Left hindlimb (tissue), 1 donor: ENCODE results near the gene FRMD5.

Experiments used
- DNase-seq: peaks from one replicate; pipeline ENCODE4 v3.0.0-alpha.2; 2018

FRMD5 gene

DNA sequence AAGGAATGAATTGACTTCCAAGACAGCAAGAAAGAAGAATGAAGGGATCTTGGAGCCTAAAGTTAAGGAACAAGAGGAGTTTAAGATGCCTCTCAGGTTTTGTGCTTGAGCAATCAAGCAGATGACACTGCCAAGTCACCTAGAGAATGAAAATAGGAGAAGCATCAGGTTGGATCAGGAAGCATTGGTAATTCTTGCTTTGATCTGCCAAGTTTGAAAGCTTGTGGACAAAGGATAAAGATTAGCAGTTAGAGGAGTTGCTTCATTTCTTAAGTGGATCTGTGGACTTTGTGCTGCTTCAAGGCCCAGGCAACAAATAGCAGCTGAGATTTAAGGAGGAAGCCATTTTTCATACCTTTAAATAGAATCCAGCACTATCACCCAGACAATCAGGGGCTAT, 35.6 kb downstream of the FRMD5 start:
- no peak for DNase-seq

DNA sequence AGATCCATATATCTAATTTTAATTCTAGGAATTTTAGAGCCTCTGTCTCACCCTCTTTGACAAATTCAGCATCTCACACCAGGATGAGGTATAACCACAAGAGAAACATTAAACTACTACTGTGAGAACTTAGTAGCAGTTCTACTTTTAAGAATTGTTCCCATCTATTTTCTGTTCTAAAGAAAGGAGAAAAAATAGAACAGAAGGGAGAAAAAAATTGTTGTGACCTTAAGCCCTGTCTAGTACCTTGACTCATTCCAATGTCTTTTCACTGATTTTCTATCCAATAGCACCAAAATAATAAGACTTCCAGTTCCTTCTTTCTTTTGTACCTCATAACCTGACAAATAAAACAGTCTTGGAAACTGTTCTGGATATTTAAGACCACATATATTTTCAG, 37.0 kb downstream of the FRMD5 start:
- no peak for DNase-seq

DNA sequence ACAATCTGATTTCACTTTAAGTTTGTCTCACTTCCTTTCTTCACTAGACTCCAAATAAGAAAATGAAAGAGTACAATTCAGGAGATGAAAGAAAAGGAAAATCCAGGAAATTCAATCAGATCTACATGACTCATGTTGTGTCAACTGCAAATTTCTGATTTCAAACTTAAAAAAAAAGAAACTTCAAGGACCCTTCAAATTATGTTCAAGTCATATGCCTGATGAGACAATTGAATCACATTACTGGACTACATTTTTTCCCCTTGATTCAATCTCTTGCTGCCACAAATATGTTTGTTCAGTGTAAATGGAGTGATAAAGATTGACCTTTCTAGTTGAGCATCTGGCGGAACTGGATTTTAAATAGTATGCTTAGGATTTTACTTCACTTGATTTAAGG, 37.4 kb downstream of the FRMD5 start:
- DNase-seq = no peak

DNA sequence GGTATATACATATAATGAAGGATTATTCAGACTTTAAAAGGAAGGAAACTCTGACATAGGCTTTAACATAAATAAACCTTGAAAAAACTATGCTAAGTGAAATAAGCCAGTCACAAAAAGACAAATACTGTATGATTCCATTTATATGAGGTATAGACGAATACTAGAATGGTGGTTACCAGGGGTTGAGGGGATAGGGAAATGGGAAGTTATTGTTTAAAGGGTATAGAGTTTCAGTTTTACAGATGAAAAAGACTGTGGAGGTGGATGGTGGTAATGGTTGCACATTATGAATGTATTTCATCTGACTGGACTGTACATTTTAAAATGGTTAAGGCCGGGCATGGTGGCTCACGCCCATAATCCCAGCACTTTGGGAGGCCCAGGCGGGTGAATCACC, 41.7 kb downstream of the FRMD5 start:
- DNase-seq = no peak

DNA sequence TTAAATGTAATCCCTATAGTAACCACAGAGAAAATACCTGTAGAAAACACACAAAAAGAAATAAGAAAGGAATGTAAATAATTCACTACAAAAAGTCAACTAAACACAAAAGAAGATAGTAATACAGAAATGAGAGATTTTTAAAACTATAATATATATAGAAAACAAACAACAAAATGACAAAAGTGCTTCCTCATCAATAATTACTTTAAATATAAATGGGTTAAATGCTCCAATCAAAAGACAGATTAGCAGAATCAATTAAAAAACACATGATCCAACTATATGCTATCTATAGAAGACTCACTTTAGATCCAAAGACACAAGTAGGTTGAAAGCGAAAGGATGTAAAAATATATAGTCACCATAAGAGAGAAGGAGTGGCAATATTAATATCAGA, 45.8 kb downstream of the FRMD5 start:
- DNase-seq = no peak

DNA sequence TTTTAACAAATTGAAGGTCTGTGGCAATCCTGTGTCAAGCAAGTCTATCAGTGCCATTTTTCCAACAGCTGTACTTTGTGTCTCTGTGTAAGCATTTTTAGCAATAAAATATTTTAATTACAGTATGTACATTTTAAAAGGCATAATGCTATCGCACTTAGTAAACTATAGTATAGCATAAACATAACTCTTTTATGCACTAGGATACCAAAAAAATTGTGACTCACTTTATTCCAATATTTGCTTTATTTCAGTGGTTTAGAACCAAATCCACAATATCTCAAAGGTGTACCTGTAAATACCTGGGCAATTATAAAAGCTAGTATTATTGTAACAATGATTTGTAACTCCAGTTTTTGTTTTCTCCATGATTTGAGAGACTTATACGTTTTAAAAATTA, 46.5 kb downstream of the FRMD5 start:
- no peak for DNase-seq

DNA sequence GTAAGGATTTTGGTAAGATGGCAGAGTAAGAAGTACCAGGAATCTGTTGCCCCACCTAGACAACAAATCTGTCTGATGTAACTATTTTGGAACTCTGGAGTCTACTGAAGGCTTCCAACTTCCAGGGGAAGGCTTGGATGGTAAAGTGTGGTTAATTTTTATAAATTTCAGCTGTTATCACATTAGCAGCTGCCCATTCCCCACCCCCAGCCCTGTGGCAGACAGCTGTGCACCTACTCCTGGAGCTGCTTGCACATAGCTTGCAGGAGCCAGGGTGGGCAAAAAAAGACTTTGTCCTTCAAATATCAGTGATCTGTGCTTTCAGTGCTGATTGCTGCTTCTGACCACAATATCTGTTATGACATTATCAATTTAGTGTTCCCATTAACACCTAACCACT, 47.4 kb downstream of the FRMD5 start:
- no peak for DNase-seq

DNA sequence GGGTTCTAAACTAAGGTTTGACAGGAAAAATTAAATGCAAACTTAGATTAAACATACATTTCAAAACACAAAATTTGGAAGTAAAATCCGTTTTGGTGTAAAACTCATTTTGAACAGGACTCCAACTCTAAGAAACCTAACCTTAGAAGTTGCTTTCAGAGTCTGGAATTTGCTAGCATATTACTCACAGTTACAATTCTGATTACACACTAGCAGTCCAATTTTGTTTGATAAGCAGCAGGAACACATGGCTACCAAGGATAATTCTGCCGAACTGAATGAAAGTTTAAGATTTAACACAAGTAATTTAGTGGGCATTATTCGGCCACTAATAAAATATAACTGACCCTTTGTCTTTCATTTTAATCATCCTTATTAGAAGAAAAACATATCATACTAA, 49.6 kb downstream of the FRMD5 start:
- DNase-seq = no peak

DNA sequence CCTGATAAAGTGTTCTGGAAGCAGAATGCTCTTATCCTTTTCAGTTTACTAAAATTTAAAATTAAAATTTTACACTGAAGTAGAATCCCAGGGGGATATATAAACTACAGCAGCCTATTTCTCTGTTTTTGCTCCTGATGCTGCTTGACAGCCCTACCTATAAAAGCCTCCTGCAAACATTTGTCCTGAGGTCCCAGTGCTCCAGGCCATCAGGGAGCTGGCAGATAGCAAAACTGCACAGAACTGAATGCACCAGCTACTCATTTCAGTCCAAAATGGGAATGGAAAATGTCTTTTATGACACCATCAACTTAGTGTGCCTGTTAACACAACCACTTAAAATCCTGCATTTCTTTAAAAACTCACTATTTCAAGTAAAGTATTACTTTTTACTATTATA, 50.1 kb downstream of the FRMD5 start:
- DNase-seq = no peak

DNA sequence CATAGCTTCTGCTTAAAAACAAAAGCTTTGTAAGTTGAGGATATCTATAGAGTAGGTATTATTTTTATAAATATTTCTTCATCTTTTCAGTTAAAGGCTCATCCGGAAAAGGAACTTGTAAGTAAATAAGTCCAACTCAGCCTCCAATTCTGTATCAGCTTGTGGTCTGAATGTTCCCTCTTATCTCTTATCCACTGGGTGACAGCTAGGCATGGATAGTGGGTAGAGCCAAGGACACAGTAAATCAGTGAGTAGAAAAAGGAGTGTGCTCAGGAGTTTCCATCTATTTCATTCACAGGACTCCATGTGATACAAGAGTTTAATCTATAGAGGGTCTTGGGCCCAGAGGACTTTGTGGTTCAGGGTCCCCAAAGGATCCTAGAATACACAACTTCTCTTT, 50.9 kb downstream of the FRMD5 start:
- no peak for DNase-seq

DNA sequence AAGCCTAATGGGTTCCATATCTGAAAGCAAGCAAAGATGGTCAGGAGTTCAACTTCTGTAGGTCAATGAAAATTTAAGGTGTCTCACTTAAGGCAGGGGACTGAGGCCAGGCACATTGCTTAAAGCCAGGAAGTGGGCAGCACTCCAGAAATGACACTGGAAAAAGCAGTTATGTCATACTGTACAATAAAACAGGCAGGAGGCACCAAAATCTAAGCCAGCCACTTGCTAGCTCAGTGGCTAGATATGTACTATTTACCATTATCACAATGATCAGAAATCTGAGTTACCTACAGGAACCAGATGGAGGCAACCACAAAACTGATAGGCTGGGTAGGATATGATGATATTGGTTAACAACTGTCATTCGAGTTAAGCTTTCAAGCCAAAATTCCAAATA, 57.3 kb downstream of the FRMD5 start:
- DNase-seq = no peak

DNA sequence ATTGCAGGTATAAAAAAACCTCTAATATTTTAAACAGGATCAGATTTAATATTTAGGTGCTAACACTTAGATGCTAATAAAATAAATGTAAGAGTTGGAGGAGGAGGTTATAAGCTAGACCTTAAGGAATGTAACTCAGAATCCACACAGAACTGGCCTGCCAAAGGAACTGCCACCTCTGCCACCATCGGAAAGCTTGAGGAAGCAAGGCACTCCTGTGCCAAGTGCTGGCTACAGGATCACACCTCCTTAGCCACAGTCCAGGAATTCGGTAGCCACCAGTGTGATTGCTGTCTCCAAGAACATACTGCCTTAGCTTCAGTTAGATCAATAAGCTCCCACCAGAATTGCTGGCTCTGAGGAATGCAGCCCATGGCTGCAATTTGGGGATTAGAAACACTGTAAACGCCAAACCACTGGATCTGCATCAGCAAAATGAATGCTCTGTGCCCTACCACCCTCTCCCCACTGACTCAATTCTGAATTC, 58.0 kb downstream of the FRMD5 start:
- no peak for DNase-seq

DNA sequence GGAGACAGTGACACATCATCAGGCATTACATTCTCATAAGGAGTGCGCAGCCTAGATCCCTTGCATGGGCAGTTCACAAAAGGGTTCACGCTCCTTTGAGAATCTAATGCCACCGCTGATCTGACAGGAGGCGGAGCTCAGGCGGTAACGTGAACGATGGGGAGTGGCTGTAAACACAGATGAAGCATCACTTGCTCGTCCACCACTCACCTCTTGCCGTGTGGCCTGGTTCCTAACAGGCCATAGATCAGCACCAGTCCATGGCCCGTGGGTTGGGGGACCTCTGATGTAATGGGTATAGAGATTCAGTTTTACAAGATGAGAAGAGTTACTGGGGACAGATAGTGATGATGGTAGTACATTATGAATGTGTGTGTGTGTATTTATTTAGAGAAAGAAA, 63.0 kb downstream of the FRMD5 start:
- DNase-seq = no peak

DNA sequence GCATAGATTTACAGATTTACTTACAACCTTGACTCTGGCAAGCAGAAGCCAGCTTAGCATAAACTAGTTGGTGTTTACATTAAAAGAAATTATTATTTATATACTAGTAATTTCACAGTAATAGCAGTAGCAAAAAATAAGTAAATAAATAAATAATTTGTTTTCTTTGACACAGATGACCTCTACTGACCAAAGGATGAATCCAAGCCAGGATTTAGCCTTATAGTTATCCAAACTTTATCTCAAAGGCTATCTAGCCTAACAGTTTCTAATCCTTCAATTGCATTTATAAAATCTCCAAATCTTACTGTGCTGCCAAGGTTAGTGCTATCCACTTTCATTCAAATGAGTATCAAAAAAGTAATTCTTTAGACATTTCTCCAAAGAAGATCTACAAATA, 64.3 kb downstream of the FRMD5 start:
- DNase-seq = no peak

DNA sequence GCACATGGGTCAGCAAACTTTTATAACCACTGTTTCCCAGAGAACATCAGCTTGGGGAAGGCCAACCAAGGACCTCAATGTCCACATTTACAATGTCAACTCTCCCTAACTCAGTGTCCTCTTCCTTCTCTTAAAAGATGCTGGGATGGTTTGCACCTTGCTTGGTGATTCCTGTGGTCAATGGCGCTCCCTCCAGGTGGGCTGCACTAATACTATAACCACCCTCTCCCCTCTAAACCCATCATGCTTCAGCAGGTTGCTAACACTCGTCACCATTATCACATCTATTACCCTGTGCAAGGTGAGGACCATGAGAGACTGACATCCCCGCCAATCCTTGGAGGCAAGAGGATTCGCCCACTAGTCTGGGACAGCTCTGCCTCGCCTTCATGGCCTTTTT, 65.2 kb downstream of the FRMD5 start:
- DNase-seq = no peak

DNA sequence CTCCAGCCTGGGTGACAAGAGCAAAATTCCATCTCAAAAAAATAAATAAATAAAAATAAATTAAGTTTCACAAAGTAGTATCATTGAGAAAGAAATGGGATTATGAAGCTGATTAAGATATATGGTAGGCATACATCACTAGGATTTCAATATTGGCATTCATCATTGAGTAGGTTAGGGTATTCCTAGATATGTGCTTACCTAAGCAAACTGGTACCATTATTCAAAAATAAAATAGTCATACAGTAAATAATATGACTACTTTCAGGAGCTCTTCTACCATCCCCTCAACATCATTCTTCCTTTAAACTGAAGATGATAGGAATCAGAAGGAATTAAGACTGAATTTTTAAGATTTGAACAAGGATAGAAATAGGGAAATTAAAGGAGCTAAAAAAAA, 66.6 kb downstream of the FRMD5 start:
- DNase-seq = no peak

DNA sequence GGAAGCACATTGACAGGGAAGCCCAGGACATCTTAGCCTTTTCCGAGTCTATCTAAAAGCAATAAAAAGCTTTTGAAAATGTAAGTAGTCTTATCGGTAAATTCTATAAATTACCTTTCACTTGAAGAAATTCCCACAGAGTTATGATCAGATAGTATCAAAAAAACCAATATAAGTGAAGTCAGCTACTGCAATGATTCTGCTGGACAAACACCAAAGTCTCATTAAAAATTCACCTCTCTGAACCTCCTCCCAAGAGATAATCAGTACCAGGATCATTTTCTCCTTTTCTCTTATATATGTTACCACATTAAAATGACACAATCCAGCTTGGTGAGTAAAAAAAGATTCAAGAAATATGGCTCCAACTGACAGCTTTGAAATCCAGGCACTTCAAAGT, 69.2 kb downstream of the FRMD5 start:
- no peak for DNase-seq

DNA sequence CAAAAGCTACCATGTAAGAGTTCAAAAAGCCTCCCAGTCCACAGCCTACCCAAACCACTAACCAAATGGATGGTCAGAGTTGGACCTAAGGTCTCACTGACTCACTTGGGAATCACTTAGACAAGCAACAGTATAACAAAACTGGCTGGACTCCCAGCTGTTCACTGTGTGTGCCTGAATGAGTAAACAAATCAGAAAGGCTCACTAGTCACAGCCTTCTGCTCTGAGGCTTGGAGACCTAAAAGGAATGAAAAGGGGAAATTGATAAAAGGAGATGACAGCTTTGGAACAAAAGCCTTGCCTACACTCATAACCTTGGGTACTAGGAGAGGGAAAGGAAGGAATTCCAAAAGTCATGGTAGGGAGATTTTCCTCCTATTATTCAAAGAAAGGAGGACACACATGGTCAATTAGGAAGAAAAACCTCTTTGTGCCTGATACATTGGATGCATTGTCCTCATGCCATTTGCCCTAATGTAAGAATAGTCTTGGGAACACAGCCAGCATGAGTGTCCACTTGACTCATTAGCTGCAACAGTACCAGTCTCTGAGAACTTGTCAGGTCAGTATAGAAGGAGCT, 92.3 kb downstream of the FRMD5 start:
- DNase-seq = no peak

DNA sequence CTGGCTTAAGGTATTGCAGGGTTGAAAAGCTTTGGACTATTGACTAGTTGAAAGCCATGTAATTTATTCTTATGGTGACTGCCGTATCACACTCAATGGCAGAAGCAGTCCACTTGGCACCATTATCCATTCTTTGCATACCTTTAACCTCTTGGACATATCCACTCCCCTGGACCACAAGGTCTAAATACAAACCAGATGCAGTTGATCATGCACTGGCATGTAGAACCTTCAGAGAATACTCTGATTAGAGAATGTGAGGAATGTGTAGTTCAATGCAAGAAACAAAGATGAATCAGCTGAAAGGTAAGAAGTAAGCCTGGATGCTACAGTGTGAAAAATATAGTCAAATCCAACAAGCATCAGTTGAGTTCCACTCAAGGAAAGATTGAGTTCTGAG, 93.1 kb downstream of the FRMD5 start:
- no peak for DNase-seq

DNA sequence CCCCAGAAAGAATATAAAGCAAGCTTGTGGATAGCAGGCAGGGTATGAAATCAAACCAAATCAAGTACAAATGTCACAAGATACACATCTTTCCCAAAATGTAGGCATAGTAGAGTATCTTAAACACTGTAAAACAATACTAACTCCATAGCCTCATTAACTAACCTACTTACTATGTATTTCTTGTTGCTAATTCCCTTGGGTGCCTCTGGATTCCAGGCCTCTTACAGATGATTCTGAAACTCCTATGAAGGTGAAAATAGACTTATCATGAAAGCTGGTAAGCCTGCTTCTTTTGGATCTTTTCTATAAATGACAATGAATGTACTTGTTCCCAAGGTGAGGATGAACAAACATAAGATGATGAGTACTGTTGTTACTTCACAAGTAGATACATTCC, 93.8 kb downstream of the FRMD5 start:
- no peak for DNase-seq

DNA sequence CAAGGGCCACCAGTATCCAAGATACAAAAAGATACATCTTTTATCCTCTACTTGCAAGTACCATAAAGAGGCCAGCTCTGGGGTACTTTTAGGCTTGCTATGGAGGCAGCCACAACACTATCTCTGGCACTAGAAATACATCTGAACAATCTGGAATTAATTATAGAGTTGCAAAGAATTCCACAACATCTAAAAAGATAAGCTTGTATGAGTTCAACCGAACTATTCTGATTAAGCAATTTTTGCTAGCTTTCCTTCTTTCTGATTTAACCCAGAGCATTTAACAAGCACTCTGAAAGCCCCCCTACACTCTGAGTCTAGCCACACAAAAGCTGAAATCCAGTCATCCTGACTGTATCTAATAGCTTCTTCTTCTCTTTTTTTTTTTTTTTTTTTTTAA, 95.4 kb downstream of the FRMD5 start:
- DNase-seq = no peak

DNA sequence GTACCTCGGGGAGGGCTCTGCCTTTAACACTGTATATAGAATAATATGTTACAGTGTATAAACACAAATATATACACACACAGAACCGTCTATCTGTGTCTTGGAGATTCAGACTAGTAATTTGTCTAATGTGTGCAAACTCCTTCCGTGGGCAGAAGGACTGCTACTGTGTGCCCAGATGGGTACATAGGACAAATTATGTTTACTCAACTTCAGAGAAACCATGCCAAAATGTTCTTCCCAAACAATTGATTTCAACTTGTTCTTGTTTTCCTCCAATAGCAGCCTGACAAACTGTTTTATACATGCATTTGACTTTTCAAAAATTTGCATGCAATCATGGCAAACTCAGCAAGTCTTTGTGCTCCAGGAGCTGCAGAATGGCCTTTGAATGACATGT, 97.5 kb downstream of the FRMD5 start:
- no peak for DNase-seq

DNA sequence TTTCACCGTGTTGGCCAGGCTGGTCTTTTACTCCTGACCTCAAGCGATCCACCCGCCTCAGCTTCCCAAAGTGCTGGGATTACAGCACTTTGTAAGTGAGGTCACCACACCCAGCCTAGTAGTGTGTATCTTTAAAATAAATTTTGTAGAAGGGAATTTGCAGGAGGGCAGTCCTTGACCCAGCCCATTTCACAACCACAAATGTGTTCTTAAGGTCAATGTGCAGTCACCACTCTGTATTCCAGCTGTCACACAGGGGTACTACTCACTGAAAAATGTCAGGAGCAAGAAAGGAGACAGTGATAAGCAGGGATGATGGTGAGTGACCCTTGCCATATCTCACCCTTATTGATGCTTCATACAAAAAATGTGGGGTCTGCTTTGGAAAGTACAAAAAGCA, 98.5 kb downstream of the FRMD5 start:
- no peak for DNase-seq

DNA sequence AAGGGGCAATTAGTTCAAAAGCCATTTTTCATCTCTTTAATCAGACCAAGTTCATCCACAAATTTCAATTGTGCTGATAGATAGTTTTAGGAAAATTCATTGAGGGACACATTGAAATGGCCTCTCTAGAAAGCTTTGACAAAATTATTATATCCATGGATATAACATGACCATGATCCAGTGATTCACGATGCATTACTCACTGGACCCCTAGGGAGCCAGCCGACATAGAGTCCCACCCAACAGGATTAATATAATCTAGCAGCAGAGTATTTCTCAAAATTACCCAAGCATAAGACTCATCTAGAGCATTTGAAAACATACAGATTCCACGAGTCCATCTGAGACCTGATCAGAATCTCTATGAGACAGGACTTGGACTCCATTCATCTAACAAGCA, 100.3 kb downstream of the FRMD5 start:
- no peak for DNase-seq

DNA sequence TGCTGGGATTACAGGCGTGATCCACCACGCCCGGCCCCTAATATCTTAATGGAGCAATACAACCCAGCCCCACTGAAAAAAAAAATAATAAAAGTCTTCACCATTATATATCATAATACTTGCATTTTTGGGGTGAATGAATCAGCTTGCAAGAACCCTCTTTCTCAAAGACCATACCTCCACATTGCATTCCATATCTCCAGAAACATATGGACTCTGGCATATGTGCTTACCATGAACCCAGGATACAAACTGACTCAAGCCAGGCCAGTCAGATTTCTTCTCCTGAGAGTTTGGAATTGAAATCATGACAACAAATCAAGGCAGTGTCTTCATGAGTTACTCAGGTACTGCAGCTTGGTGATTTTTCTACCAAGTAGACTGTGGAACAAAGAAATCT, 101.2 kb downstream of the FRMD5 start:
- DNase-seq = no peak

DNA sequence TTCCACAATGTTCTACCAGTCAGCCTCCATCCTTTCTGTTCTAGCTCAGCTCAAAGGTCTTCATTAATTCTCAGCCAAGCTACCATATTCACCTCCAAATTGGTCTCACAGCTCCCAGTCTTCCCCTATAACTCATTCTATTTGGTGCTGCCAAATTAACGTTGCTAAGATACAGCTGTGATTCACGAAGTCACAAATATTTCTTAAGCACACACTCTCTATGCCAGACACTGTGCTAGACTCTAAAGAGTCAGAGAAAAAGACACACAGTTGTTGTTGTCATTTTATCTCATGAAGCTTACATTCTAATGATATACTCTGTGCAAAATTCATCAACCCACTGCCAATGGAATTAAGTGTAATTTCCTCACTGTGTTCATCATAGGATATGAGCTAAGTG, 102.8 kb downstream of the FRMD5 start:
- DNase-seq = no peak
